ENCODE results near the gene CCSER2. TPM values are rescaled to one million over a fixed set of nuclear protein-coding genes. Genes with fewer than 3 reads are reported as not detected.

The CCSER2 gene
- total RNA-seq, 1 donor = 40.8 TPM

DNA sequence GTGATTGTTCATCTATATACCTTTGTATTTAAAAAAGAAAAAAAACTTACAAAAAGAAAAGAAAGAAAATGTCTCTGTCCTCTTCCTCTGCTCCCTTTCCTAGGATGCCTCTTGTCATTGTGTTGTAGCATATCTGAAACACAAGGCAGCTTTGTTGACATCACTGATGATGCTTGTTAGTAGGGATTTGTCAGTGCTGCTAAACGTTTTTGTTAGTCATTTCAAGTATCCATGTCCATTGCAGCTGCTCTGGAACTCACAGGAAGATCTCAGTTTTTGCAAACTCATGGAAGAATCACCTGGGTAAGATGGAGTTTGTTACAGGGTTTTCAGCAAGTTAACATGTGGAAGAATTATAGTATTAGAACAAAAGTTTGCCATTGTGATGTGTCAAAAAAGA is 123.6 kb downstream of the CCSER2 start:
- no peak overlapping the region for H3K4me3 ChIP-seq (ENCODE audit: low read depth, low read length)
- TF ChIP-seq, protein P1, sequence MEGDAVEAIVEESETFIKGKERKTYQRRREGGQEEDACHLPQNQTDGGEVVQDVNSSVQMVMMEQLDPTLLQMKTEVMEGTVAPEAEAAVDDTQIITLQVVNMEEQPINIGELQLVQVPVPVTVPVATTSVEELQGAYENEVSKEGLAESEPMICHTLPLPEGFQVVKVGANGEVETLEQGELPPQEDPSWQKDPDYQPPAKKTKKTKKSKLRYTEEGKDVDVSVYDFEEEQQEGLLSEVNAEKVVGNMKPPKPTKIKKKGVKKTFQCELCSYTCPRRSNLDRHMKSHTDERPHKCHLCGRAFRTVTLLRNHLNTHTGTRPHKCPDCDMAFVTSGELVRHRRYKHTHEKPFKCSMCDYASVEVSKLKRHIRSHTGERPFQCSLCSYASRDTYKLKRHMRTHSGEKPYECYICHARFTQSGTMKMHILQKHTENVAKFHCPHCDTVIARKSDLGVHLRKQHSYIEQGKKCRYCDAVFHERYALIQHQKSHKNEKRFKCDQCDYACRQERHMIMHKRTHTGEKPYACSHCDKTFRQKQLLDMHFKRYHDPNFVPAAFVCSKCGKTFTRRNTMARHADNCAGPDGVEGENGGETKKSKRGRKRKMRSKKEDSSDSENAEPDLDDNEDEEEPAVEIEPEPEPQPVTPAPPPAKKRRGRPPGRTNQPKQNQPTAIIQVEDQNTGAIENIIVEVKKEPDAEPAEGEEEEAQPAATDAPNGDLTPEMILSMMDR (IDR thresholded peaks at IDR 0.05; ENCODE audit: insufficient read depth, low read length) = no peak
- DNase-seq (ENCODE audit: low read depth) = no peak

DNA sequence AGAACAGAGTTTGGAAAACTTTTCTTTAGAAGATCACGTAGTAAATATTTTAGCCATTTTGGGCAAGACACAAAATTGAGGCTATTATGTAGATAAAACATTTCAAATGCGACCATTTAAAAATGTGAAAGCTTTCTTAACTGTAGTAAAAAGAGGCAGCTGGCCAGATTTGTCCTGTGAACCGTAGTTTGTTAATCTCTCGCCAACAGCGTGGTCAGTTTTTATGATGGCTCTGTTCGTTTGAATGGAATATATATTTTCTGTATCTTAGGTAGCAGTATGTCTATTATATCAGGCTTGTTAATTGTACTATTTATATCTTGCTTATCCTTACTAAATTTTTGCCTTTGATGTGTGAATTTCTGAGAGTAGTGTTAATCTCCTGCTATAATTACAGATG is 124.9 kb downstream of the CCSER2 start:
- TF ChIP-seq, protein P1 (IDR thresholded peaks at IDR 0.05; ENCODE audit: insufficient read depth, low read length) = no peak
- no peak overlapping the region for H3K4me3 ChIP-seq (ENCODE audit: low read depth, low read length)
- no peak for DNase-seq (ENCODE audit: low read depth)

DNA sequence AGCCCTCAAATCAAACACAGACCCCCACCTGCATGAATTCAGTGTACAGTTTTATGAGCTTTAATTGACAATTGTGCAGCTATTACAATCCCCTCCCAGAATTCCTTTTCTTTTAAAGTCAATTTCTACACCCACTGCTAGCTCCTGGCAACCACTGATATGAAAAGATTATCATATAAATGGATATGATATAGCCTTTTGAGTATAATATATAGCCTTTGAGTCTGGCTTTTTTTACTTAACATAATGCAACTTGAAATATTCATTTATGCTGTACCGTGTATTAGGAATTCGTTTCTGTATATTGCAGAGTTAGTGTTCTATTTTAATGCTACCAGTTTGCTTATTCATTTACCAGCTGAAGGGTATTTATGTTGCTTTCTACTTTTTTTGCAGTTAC is 127.7 kb downstream of the CCSER2 start:
- no peak for DNase-seq (ENCODE audit: low read depth)
- H3K4me3 ChIP-seq (ENCODE audit: low read depth, low read length) = no peak overlapping the region
- TF ChIP-seq, protein P1 (IDR thresholded peaks at IDR 0.05; ENCODE audit: insufficient read depth, low read length) = no peak

DNA sequence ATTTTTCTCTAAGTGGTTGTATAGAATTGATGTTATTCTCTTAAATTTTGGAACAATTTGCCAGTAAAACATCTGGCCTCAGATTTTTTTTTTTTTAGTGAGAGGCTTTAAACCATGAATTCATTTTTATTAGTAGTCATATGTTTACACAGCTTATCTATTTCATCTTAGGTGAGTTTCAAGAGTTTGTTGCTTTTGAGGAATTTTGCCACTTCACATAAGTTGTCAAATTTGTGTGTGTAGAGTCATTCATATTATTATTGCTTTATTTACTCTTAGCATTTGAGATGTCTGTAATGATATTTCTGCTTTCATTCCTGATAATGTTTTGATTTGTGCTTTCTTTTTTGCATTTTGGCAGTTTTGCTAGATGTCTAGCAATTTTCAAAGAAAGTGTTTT is 132.1 kb downstream of the CCSER2 start:
- no peak overlapping the region for H3K4me3 ChIP-seq (ENCODE audit: low read depth, low read length)
- DNase-seq (ENCODE audit: low read depth) = no peak
- TF ChIP-seq, protein P1 (IDR thresholded peaks at IDR 0.05; ENCODE audit: insufficient read depth, low read length) = no peak

DNA sequence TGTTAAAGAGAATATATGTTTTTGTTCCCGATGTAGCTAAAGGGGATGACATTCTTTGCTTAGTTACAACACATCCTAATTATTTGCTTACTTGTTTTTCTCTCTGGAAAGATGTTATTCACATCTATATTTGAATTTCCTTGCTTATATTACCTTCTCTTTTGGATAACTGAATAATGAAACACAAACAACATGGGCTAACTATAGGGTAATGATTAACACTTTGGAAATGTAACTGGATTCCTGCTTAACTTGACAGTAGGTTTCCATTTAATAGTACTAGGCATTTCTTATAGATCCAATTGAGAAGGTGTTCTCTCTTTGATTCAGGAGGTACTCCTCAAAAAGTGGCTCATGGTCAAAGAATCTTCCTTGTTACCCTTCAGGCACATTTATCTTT is 141.1 kb downstream of the CCSER2 start:
- H3K4me3 ChIP-seq (ENCODE audit: low read depth, low read length) = no peak overlapping the region
- TF ChIP-seq, protein P1 (IDR thresholded peaks at IDR 0.05; ENCODE audit: insufficient read depth, low read length) = no peak

DNA sequence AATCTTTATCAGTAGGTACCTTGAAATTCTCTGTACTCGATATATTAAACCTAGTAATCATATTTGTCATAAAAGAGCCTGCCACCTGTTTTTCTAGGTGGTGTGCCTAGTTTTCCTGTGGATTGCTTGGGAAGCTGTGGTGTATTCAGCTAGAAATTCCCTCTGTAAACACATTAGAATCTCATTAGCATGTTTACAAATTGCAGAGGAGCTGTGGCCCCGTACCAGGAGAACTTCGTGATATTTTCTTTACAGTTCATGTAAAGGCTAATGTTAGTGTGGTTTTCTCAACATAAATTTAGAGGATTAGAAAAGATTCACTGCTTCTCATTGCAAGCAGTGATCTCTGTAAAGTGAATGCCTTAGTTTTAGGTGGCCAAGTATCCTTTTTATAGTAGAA is 144.7 kb downstream of the CCSER2 start:
- DNase-seq (ENCODE audit: low read depth) = no peak
- TF ChIP-seq, protein P1 (IDR thresholded peaks at IDR 0.05; ENCODE audit: insufficient read depth, low read length) = no peak
- no peak overlapping the region for H3K4me3 ChIP-seq (ENCODE audit: low read depth, low read length)

More for the DNA sequence above, 141.1 kb downstream of the CCSER2 start:
- no peak for DNase-seq (ENCODE audit: low read depth)

DNA sequence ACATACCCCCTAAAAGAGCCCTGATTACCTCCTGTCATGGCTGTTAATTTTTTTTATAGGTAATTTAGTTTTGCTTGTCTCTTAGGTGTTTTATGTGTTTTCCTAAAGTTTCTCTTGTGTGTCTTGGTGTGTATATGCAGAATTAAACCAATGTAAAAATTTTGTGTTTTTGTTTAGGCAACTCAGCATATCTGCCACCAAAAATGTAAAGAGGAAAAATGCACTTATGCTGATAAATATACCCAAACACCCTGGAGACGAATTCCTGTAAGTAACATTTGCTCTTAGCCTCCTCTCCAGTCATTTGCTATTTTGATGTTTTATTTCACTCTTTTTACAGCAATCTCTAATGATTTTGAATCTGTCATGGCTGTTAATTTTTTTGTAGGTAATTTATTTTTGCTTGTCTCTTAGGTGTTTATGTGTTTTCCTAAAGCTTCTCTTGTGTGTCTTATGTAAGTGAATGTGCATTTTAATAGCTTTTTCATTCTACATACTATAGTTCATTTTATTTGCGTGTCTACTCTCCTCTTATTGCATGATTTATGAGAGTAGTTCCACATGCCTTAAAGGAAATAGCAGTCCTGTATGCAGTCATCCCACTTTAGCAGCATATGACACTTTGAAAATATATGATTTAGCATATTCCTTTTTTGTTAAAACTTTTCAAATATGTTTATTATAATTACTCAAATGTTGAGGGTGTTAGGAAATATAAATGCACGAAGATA is 149.2 kb downstream of the CCSER2 start:
- no peak for DNase-seq (ENCODE audit: low read depth)
- TF ChIP-seq, protein P1 (IDR thresholded peaks at IDR 0.05; ENCODE audit: insufficient read depth, low read length) = no peak
- H3K4me3 ChIP-seq (ENCODE audit: low read depth, low read length) = no peak overlapping the region
